Mucosa of descending colon (tissue), 3 donors: ENCODE data around the gene KIF18B. TPM values are rescaled to one million over a fixed set of nuclear protein-coding genes. Genes with fewer than 3 reads are reported as not detected.

Experiments
- ATAC-seq: fragments of 200-7000 bp; cut with Tn5 transposase; one replicate; pipeline ENCODE4 v1.9.1; 2020; ENCODE audit warnings: mild to moderate bottlenecking, moderate library complexity
- DNase-seq, 3 donors: peaks; one replicate each; pipeline ENCODE4 v3.0.0-alpha.2; 2020
- H3K36me3 ChIP-seq: fragments of 200-600 bp; one replicate; pipeline ENCODE4 v1.8.0; 2021; ENCODE audit warnings: low read depth, mild to moderate bottlenecking
- H3K4me1 ChIP-seq: fragments of 200-600 bp; one replicate; pipeline ENCODE4 v1.8.0; 2021; ENCODE audit warnings: low read depth, mild to moderate bottlenecking
- H3K4me3 ChIP-seq: fragments of 200-600 bp; one replicate; pipeline ENCODE4 v1.8.0; 2021; ENCODE audit warnings: mild to moderate bottlenecking
- H3K9me3 ChIP-seq: fragments of 200-600 bp; one replicate; pipeline ENCODE4 v1.8.0; 2021; ENCODE audit warnings: mild to moderate bottlenecking
- intact Hi-C, 2 donors: fragments of 100-400 bp; cut with DNase I in 1 of 2; cut with micrococcal nuclease in 1 of 2; formaldehyde crosslinking; loops; one replicate each; pipeline versions ENCODE4 v1.11.0 to v1.11.1; 2022; cut with DNase I, micrococcal nuclease
- total RNA-seq, 3 donors: library from RNA; stranded (reverse); fragmentation: NEBNext Ultra II Directional in 2 of 3; extraction: Animal tissue kit (Norgen Biotek cat#: 25700) in 2 of 3; gene quantifications; one replicate each; pipeline versions ENCODE4 v1.2.1 to v1.2.4, GENCODE V29; 2021 to 2023
- TF ChIP-seq, protein P1 (sequence below): fragments of 200-600 bp; IDR thresholded peaks from one replicate; pipeline ENCODE4 v1.8.0; 2022; ENCODE audit warnings: antibody characterized with exemption, mild to moderate bottlenecking
- donor health status: DM: no; HTN: no; CAD: no; lungs with moderate emphysema.
- donor health status: DM: no; HTN: no; CAD: no.
- donor health status: DM: no; HTN: yes; CAD: no.

KIF18B gene
- total RNA-seq, 3 donors from 2014 or later: 2.2 to 10.3 (median 4.6) TPM

DNA sequence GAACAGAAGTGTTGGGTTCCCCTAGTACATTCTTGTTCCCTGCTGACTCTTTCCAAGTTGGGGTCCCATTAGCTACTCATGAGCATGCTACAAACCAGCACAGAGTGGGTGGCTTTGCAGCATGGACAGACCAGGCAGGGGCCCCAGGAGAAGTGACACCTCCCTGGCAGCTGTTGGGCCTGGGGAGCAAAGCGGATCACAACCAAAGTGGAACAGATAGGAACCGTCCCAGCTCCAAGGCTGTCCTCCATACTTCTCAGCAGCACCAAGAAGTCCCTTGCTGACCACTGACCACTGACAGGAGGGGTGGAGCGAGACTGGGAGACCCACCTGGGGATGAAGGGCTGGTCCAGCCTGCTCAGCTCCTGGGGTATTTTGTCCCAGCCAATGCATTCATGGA, 19.9 kb downstream of the KIF18B start:
- no peak overlapping the region for H3K4me3 ChIP-seq
- DNase-seq (peak in 1 of 3 donors; percentile 4), ATAC-seq (no peak)
- H3K9me3 ChIP-seq: no peaks in the 10 kb centered on the region
- no peaks in the 10 kb centered on the region for H3K4me1 ChIP-seq
- H3K36me3 ChIP-seq: no peaks in the 10 kb centered on the region
- TF ChIP-seq, protein P1, sequence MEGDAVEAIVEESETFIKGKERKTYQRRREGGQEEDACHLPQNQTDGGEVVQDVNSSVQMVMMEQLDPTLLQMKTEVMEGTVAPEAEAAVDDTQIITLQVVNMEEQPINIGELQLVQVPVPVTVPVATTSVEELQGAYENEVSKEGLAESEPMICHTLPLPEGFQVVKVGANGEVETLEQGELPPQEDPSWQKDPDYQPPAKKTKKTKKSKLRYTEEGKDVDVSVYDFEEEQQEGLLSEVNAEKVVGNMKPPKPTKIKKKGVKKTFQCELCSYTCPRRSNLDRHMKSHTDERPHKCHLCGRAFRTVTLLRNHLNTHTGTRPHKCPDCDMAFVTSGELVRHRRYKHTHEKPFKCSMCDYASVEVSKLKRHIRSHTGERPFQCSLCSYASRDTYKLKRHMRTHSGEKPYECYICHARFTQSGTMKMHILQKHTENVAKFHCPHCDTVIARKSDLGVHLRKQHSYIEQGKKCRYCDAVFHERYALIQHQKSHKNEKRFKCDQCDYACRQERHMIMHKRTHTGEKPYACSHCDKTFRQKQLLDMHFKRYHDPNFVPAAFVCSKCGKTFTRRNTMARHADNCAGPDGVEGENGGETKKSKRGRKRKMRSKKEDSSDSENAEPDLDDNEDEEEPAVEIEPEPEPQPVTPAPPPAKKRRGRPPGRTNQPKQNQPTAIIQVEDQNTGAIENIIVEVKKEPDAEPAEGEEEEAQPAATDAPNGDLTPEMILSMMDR: no peak
- intact Hi-C loops: loop anchor here (10.0 kb wide), 3 partner anchors 87 to 187 kb away; no protein-coding TSS in a partner anchor

GRCh38 chr17:44926821-44927525, 20.6 kb downstream of the KIF18B start:
- no peaks in the 10 kb centered on the region for H3K36me3 ChIP-seq
- DNase-seq: peak in 1 of 3 donors; percentile 12
- no peak for ATAC-seq
- H3K9me3 ChIP-seq: no peaks in the 10 kb centered on the region
- intact Hi-C loops: loop anchor here (10.0 kb wide), 3 partner anchors 88 to 188 kb away; no protein-coding TSS in a partner anchor
- TF ChIP-seq, protein P1: no peak
- H3K4me3 ChIP-seq: no peak overlapping the region
- H3K4me1 ChIP-seq: no peaks in the 10 kb centered on the region

DNA sequence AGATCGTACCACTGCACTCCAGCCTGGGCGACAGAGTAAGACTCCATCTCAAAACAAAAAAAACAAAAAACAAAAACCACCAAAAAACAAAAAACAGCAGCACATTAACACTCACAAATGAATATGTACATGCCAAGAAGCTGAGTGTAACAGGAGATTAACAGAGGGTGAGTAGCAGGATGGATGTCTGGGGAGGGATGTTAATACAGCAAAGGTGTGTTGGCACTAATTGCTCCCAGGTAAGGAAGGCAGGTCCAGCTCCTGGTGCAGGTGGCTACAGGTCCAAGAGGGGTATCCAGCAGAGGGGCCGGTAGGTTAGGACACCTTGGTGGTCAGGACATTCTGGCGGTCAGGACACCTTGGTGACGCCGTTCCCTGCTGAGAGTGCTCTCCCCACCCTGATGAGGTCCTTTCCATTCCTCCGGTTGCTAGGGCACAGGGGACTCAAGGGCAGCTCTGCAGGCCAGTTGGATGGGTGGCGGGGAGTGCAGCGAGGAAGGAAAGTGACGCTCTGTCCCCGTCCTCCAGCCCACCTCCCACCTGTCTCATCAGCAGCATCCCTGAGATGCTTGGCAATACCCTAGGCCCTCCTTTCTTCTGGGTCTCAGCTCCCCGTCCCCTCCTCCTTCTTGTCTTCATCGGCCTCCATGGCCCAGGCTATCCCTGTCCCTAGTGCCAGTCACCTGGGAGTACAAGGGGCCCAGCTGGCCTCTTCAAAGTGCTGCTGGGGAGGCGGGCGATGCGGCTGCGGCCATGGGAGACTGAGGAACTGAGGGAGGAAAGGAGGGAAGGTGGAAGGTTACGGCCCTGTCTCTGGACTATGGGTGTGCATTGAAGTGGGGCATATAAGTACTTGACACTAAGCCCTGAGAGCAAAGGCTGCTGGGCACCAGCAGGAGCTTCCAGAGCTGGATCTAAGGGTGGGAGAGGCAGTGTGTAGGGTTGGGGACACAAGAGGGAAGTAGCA, 21.6 kb downstream of the KIF18B start:
- no peak overlapping the region for H3K4me3 ChIP-seq
- H3K36me3 ChIP-seq: no peaks in the 10 kb centered on the region
- ATAC-seq: no peak
- TF ChIP-seq, protein P1: no peak
- intact Hi-C loops: loop anchor here (10.0 kb wide), 3 partner anchors 89 to 189 kb away; no protein-coding TSS in a partner anchor
- H3K4me1 ChIP-seq: no peaks in the 10 kb centered on the region
- H3K9me3 ChIP-seq: no peaks in the 10 kb centered on the region
- DNase-seq: peak in 1 of 3 donors; percentile 7

GRCh38 chr17:44924107-44924544, 23.4 kb downstream of the KIF18B start:
- intact Hi-C loops: loop anchor here (5.0 to 10.0 kb wide), 4 partner anchors 91 to 191 kb away; no protein-coding TSS in a partner anchor

More at GRCh38 chr17:44924107-44924544, 23.4 kb downstream of the KIF18B start:
- TF ChIP-seq, protein P1: no peak
- no peaks in the 10 kb centered on the region for H3K9me3 ChIP-seq
- no peak for DNase-seq
- H3K36me3 ChIP-seq: no peaks in the 10 kb centered on the region
- no peak overlapping the region for H3K4me3 ChIP-seq
- no peak for ATAC-seq
- H3K4me1 ChIP-seq: no peaks in the 10 kb centered on the region
